Cerebellar nuclear complex (tissue), 1 donor: ENCODE measurements around the gene PPM1D.
A peak's percentile ranks its signal among the peaks of the same experiment; 100 is the strongest.

Experiments
- DNase-seq, 2 experiments: peaks; one replicate each; lab custom pipeline; 2025; lab: John Stamatoyannopoulos, UW

The PPM1D gene

DNA sequence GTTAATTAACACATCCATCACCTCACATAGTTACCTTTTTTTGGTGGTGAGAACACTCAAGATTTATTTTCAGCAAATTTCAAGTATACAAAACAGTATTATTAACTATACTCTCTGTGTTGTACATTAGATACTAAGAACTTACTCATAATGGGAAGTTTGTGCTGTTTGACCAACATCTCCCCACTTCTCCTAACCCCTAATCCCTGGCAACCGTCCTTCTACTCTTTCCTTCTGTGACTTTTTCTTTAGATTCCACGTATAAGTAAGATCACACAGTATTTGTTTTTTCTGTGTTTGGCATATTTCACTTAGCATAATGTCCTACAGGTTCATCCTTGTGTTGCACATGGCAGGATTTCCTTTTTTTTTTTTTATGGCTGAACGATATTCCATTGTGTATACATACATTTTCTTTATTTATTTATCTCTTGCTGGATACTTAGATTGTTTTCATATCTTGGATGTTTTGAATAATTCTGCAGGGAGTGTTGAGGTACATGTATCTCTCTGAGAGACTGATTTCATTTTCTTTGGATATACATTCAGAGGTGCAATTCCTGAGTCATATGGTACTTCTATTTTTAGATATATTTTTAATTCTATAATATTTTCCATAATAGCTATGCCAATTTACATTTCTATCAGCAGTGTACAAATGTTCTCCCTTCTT, 19.0 kb downstream of the PPM1D start:
- no peak for DNase-seq

DNA sequence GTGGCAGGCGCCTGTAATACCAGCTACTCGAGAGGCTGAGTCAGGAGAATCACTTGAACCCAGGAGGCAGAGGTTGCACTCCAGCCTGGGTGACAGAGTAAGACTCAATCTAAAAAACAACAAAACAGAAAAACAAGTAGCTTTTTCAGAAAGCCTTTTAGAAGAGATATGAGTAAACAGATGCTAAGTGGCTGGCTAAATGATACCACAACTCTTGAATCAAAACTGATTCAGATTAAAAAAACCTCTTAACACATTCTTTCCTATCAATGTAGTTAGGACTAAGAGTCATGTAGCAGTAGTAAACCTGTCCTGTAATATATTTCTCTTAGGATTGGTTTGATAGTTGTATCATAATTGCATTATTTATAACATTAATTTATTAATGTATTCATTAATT, 23.0 kb downstream of the PPM1D start:
- DNase-seq: no peak

DNA sequence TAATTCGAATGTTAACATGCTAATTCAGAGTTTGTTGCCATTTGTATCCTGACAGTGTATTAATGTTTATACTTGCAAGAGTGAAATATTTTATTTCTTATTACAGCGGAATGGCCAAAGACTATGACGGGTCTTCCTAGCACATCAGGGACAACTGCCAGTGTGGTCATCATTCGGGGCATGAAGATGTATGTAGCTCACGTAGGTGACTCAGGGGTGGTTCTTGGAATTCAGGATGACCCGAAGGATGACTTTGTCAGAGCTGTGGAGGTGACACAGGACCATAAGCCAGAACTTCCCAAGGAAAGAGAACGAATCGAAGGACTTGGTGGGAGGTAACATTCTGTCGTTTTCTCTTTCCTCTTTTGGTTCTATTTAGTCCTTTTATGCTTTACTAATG, 23.4 kb downstream of the PPM1D start:
- no peak for DNase-seq

DNA sequence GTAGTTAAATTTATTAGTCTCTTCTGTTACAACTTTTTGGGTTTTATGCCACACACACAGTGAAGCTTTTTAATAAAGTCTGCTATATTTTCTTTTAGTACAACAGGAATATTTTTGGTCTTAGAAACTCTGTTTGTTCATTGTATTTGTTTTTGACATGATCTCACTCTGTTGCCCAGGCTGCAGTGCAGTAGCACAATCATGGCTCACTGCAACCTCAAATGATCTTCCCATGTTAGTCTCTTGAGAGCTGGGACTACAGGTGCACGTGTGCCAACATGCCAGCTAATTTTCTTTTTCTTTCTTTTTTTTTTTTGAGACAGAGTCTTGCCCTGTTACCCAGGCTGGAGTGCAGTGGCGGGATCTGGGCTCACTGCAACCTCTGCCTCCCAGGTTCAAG, 27.1 kb downstream of the PPM1D start:
- DNase-seq: no peak

DNA sequence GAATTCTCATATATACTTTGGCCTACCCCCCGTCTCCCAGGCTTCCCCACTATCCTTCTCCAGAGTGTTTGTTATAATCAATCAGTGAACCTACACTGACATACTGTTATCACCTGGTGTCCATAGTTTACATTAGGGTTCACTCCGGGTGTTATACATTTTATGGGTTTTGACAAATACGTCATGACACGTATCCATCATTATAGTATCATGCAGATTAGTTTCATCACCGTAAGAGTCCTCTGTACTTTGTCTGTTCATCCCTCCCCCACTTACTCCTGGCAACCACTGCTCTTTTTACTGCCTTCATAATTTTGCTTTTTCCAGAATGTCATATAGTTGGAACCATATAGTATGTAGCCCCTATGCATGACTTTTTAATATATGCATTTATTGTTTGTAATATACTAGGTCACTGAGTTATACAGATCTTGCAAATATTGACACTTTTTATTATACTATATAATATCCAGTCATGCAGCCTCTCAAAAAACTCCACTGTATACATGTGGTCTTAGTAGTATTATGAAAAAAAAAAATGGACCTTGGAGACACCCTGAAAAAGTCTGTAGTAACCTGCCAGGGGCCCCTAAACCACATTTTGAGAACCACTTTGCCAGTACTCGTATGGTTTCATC, 28.4 kb downstream of the PPM1D start:
- no peak for DNase-seq

DNA sequence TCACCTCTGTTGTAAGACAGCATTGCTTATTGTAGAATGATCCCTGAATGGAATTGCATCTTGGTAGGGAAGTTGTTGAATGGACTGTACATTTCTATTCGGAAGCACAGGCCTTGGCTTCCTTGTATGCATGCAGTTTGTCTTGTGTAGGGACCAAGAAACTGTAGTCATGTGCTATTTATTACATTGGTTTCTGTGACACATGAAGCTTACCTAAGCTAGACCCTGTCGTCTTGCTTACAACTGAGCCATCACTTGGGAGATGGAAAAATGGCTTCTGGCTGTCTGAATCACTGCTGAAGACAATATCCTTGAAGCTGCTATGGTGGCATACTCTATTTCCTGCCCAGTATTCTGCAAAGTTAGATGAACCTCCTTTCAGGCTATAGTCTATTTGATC, 29.1 kb downstream of the PPM1D start:
- no peak for DNase-seq

DNA sequence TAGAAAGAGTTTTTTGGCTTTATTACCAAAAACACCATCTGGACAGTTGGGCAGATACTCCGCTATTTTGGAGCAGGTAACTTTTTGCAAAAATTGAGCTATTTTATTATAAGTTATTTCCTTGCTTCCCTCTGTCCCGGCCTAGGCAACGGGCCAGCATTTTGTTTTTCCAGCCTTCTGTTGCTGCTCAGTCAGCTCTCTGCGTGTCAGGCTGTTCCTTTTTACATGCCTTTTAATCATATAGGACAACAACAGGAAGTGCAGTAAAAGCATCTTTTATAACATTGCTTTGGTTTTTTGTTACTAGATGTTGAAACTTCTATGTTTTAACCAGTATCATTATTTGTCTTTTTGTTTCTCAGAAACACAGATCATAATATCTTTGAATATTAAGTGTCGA, 30.4 kb downstream of the PPM1D start:
- DNase-seq: peak; percentile 57 to 61

DNA sequence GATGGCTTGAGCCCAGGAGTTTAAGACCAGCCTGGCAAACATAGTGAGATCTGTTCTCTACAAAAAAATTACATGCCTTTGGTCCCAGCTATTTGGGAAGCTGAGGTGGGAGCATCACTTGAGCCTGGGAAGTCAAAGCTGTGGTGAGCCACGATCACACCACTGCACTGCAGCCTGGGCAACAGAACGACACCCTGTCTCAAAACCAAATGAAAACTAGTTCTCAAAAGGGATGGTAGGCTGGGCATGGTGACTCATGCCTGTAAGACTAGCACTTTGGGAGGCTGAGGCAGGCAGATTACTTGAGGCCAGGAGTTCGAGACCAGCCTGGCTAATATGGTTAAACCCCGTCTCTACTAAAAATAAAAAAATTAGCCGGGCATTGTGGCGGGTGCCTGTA, 31.1 kb downstream of the PPM1D start:
- DNase-seq: no peak

DNA sequence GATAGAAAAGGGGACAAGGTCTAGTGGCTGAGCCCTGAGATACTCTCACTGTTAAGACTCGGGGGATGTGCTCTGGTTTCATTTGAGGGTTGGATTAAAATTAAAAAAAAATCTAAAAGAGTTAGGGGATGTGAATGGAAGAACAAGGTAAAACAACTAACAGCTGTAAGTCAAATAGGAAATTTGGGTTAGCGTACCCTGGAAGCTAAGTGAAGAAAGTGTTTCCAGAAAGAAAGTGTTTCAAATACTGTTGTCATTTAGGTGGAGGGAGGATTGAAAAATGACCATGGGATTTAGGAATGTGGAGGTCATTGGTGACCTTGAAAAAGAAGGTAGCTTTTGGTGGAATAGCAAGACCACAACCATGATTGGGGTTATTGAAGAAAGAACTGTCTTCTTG, 37.7 kb downstream of the PPM1D start:
- DNase-seq: no peak

DNA sequence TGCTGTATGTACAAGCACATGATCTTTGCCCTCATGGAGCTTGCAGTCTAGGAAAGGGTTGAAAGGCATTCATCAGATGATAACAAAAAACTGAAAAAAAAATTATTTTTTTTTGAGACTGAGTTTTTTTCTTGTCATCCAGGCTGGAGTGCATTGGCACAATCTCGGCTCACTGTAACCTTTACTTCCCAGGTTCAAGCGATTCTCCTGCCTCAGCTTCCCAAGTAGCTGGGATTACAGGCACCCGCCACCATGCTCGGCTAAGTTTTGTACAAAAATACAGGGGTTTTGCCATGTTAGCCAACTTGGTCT, 39.0 kb downstream of the PPM1D start:
- no peak for DNase-seq

DNA sequence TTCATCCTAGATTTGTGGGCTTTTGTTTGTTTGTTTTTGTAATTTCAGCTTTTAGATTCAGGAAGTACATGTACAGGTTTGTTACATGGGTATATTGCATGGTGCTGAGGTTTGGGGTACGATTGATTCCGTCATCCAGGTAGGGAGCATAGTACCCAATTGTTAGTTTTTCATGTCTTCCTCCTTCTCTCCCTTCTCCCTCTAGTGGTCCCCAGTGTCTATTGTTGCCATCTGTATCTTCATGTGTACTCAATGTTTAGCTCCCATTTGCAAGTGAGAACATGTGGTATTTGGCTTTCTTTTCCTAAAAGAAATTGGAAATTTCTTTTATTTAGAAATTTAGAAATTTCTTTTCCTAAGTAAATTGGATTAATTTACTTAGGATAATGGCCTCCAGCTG, 40.5 kb downstream of the PPM1D start:
- no peak for DNase-seq

DNA sequence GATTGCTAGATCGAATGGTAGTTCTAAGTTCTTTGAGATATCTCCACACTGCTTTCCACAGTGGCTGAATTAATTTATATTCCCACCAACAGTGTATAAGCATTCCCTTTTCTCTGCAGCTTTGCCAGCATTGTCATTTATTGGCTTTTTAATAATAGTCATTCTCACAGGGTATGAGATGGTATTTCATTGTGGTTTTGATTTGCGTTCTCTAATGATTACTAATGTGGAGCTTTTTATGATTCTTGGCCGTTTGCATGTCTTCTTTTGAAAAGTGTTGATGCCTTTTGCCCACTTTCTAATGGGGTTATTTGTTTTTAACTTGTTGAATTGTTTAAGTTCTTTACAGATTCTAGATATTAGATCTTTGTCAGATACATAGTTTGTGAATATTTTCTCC, 41.1 kb downstream of the PPM1D start:
- no peak for DNase-seq

DNA sequence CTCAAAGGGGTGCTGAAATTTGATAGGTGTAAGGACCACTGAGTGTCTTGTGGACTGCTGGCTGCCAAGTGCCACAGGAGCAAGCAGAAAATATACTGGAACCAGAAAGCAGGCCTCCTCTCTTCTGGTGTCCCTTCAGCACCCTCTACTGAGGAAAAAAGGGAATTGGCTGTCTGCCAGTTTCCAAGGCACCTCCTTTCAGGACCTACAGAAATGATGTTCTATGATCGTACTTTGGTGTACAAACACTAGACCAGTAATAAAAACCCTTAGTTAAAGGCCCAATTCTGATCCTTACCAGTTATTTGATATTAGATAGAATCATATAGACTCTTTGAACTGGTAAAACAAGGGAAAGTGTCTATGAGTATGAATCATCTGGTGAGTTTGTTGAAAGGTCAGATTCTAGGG, 41.8 kb downstream of the PPM1D start:
- peak in 1 of 2 experiments; percentile 62 for DNase-seq

DNA sequence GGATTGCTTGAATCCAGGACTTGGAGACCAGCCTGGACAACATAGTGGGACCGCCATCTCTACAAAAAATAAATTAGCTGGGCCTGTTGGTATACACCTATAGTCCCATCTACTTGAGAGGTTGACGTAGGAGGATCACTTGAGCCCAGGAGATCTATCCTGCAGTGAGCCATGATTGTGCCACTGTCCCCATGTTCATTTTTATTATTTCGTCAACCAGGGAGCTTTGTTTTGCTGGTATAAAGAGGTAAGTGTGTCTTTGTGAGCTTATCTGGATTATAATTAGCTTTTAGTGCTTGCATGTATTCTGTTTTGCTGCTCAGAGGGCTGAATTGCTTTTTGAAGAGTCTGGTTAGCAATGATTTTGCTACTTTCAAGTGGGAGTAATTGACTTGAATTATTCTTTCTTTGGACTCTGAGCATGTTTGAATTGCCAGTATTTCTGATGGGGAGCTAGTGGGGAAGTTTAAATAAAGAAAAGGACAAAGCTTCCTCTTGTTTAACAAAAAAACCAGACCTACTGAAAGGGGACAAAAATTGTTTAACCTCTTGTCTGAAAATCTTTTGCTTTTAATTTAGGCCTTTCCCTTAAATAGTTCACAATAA, 46.0 kb downstream of the PPM1D start:
- no peak for DNase-seq

DNA sequence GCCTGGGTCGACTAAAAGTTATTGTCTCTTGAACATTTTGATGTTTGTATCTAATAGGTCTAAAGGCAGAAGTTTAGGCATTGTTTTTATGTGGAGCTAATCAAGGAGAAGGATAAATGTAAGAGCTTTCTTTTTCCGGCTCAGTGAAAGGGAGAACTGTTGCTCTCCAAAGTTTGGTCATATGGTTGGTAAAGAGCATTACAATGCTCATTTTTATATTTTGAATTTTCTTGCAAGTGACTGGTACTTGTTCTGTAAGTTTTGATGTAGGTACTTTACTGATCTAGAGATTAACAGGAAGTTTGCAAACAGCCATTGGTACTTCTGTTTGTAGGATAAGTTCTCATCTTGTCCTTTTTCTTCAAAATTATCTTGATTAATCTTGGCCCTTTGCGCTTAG, 46.7 kb downstream of the PPM1D start:
- no peak for DNase-seq

DNA sequence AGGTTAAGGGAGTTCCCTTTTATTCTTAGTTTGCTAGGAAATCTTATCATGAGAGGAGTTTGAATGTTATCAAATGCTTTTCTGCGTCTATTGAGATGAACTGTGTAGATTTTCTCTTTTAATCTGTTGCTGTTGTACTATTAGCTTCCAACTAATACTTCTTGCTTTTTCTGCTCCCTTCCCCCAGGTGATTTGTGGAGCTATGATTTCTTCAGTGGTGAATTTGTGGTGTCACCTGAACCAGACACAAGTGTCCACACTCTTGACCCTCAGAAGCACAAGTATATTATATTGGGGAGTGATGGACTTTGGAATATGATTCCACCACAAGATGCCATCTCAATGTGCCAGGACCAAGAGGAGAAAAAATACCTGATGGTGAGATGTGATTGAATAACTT, 47.7 kb downstream of the PPM1D start:
- DNase-seq: no peak

DNA sequence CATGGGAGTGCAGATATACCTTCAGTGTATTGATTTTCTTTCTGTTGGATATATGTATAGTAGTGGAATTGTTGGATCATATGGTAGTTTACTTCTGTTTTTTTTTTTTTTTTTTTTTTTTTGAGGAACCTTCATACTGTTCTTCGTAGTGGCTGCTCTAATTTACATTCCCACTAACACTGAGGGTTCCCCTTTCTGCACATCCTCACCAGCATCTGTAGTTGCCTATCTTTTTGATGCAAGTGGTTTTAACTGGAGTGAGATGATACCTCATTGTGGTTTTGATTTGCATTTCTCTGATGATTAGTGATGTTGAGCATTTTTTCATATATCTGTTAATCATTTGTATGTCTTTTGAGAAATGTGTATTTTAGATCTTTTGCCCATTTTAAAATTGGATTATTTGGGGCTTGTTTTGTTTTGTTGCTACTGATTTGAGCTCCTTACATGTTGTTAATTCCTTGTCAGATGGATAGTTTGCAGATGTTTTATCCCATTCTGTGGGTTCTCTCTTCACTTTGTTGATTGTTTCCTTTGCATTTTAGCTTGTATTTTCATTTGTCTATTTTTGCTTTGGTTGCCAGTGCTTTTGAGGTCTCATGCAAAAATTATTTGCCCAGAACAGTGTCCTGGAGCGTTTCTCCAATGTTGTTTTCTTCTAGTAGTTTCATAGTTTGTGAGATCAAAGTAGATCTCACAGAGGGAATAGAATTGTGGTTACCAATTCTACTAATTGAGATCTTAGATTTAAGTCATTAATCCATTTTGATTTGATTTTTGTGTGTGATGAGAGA, 52.7 kb downstream of the PPM1D start:
- DNase-seq: no peak

DNA sequence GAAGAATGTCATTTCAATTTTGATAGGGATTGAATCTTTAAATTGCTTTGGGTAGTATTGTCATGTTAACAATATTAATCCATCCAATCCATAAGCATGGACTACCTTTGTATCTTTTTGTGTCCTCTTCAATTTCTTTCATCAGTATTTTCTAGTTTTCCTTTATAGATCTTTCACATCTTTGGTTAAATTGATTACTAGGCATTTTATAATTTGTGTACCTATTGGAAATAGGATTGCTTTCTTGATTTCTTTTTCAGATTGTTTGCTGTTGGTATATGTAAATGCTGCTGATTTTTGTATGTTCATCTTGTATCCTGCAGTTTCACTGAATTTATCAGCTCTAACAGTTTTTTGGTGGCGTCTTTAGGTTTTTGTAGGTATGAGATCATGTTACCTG, 53.6 kb downstream of the PPM1D start:
- DNase-seq: no peak

DNA sequence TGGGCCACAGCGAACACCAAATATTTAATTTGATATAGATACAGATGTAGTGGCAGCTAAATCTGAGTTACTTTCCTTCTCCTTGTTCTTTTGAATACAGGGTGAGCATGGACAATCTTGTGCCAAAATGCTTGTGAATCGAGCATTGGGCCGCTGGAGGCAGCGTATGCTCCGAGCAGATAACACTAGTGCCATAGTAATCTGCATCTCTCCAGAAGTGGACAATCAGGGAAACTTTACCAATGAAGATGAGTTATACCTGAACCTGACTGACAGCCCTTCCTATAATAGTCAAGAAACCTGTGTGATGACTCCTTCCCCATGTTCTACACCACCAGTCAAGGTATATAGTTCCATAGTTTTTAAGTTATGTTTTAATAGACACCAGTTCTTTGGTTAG, 56.5 kb downstream of the PPM1D start:
- no peak for DNase-seq

DNA sequence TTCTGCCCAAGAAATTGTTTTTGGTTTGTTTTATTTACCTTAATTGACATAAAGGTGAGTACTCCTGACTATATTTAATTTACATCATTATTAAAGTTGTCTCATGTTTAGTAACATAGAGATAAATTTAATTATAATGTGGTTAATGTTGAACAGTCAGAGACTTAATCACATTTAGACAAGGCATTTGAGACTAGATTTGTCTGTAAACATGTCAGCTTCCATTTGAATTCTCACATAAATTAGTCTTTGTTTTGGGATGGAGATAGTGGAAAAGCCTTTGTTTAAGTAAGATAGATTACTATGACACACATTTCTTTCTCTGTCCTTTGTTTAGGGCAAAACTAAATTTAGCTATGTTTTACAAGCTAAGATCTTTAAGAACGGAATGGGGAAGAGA, 59.2 kb downstream of the PPM1D start:
- DNase-seq: no peak

DNA sequence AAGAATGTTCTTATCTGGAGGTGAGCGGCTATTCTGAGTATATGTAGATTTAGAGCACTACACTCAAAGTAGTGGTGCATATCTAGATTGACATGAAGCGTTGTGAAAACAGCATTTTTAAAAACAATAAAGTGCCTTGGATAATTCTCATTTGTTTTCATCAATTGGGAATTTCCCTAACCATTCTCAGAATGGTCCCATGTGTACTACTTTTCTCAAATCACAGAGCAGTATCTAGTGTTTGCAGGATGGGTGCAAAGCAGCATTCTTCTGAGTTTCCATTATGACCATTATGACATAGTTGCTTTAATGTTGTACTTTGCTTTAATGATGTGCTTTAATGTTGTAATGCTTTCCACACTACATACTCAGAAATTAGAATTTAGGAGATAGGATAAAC, 61.5 kb downstream of the PPM1D start:
- DNase-seq: no peak

DNA sequence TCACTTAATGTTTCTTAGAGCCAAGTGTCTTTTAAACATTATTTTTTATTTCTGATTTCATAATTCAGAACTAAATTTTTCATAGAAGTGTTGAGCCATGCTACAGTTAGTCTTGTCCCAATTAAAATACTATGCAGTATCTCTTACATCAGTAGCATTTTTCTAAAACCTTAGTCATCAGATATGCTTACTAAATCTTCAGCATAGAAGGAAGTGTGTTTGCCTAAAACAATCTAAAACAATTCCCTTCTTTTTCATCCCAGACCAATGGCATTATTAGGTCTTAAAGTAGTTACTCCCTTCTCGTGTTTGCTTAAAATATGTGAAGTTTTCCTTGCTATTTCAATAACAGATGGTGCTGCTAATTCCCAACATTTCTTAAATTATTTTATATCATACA, 64.0 kb downstream of the PPM1D start:
- DNase-seq: no peak

DNA sequence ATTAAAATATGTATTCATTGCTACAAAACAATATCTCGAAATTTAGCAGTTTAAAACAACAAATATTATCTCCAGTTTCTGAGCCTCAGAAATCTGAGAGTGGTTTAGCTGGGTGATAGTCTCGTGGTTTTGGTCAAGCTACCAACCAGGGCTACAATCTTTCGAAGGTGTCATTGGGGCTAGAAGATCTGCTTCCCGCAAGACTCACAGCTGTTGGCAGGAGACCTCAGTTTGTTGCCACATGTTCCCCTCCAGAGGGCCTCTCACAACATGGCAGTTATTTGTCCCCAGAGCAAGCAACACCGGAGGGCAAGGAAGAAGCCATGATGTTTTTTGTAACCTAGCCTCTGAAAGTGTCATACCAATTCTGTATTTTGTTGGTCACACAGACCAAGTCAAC, 65.6 kb downstream of the PPM1D start:
- DNase-seq: no peak
